GM12801 (cell line): ENCODE data around the gene LCE7A.

ENCODE experiments used
- TF ChIP-seq, protein P1 (sequence below): IDR thresholded peaks from one replicate; pipeline ENCODE4 v1.5.1; 2011; ENCODE audit warnings: control low read depth; ENCODE audit not compliant: insufficient read length; ENCODE audit errors: extremely low read depth

Gene LCE7A

DNA sequence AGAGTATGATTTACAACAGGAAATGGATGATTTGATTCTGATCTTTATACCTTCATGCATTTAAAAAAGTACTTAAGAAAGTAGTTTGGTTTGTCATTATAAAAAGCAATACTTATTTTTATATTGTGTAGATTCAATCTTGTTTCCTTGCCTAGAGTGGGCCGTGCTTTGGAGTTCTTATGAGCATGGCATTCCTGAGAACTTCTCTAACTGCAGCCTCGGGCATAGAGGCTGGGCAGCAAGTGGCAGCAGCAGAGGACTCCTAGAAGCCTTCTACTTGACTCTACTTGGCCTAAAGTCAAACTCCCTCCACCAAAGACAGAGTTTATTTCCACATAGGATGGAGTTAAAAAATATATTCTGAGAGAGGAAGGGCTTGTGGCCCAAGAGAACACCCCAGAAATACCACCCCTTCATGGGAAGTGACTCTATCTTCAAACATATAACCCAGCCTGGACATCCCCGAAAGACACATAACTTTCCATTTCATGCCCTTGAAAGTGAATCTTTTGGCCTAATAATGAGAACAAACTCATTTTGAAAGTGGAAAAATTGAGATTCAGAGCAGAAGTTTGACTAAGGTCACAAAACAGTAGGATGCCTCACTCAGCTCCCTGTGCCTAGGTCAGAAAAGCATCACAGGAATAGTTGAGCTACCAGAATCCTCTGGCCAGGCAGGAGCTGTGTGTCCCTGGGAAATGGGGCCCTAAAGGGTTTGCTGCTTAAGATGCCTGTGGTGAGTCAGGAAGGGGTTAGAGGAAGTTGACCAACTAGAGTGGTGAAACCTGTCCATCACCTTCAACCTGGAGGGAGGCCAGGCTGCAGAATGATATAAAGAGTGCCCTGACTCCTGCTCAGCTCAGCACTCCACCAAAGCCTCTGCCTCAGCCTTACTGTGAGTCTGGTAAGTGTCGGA is 48.1 kb downstream of the LCE7A start, which contains the start of gene IVL:
TSS of gene IVL (plus strand) at position 861 of the 916 bp plus-strand sequence. CDS start 1,252 bp downstream, outside the sequence.
- TF ChIP-seq, protein P1, sequence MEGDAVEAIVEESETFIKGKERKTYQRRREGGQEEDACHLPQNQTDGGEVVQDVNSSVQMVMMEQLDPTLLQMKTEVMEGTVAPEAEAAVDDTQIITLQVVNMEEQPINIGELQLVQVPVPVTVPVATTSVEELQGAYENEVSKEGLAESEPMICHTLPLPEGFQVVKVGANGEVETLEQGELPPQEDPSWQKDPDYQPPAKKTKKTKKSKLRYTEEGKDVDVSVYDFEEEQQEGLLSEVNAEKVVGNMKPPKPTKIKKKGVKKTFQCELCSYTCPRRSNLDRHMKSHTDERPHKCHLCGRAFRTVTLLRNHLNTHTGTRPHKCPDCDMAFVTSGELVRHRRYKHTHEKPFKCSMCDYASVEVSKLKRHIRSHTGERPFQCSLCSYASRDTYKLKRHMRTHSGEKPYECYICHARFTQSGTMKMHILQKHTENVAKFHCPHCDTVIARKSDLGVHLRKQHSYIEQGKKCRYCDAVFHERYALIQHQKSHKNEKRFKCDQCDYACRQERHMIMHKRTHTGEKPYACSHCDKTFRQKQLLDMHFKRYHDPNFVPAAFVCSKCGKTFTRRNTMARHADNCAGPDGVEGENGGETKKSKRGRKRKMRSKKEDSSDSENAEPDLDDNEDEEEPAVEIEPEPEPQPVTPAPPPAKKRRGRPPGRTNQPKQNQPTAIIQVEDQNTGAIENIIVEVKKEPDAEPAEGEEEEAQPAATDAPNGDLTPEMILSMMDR, result no peak

DNA sequence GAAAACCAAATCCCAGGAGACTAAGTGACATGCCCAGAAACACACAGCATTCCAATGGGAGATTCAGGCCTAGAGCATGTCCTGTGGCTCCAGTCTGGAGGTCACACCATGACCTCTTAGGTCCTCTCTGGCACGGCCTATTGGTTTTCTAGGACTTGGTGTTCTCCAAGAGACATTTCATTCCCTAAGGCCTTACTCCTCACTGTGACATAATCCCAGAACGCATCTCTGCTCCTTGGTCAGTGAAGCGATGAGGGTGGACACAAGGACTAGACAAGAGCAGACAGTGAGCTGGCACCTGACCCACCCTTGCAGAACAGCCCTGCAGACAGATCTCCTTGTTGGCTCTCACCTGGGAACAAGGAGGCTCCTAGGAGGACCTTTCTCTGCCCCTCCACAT is 49.4 kb downstream of the LCE7A start:
- TF ChIP-seq, protein P1, result no peak
